GM21529 (cell line): ENCODE data around the gene DUS4L.

ENCODE experiments used
- ATAC-seq: cut with Tn5 transposase; IDR thresholded peaks from one replicate; pipeline ENCODE4 v1.9.1; 2021; ENCODE audit not compliant: unreplicated experiment

The DUS4L gene

DNA sequence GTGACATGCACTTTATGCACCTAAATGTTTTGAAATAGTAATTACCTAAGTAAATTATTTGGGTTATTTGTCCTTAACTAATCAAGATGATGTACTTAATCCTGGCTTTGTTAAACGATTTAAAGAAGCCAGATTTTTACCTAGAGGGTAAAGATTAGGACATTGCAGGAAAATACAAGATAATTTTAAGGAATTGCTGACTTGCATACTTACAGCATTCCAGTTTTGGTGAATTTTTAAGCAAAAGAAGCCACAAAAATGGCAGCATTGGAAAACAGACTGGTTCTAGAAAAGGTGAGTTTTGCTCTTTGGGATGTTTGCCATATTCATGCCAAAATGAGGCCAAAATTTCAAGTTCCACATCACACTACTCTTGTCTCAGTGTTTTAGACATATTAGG lies 49.7 kb downstream of the DUS4L start:
- ATAC-seq: no peak

DNA sequence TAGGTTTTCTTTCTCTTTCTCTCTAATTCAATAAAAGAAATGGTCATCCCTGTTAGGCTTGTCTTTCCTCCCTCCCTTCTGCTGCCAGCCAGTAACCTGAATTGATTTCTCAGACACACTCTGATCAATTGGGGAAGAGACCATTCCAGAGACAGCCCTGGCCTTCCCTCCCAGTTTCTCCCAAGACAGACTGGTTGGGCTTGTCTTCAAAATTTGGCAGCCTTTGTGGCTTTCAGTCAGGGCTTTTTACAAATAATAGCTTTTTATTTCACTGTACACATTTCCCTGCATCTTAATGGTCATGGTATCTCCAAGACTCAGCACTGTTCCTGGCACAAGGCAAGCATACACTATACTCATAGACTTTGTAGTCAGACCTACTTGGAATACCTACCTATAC lies 50.2 kb downstream of the DUS4L start:
- no peak for ATAC-seq

DNA sequence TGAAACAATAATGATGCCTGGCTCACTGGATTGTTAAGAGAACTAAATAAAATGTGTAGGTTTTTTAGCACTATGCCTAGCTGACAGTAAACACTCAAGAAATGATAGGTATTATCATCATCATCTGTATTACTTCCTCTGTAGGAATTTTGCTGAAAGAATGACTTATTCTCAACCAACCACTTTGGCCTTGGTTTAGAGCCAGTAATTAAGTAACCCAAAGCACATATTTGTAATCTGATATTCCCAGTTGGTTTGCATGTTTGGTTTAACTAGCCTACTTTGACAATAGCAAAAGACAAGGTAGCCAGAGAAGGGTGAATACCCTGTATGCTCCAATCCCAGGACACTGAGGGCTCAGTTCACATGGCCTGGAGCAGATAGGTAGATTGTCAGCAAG lies 50.7 kb downstream of the DUS4L start:
- ATAC-seq: no peak

DNA sequence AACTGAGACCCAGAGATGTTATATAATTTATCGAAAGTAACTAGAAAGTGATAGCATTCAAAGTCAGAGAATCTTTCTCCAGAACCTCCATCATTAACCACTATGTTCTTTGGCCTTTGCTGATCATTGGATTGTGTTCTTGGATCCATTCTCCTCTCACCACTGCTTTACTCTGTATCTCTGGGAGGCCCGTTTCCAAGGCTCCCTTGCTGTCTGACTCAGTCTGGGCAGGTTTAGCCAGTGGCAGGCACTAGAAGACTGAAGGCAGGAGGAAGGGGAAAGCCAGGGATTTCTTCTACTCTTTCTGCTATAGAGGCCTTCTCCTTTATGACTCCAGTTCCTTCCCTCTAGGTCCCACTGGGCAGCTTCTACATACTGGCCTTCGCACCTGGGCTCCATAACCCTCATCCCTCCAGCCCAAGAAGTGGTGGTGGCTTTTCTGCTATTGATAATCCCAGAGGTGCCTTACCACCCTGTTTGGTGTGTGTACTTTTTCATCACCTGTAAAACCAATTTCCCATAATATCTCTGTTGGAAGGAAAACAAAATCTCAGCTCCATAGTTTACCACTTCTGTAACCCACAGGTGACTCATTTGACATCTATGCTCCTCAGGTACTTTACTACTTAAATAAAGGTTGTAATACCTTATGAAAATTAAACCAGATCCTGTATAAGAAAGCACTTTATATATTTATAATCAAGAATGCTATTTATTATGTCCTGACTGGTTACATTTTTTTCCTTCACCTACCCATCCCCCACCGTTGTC lies 52.3 kb downstream of the DUS4L start:
- no peak for ATAC-seq

DNA sequence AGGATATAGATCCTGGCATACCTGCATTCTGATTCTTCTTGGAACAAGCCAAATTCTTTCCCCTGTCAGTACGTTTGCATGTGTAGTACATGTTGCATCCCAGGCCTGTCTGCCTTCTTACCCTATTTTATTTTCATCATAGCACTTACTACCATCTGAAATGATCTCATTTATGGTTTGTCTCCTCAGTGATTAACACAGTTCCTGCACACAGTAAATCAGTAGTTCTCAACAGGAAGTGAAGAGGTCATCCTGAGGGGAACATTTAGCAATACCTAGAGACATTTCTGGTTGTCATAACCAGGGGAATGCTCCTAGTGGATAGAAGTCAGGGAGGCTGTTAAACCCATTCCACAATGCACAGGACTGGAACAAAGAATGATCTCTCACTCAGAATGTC lies 58.7 kb downstream of the DUS4L start:
- no peak for ATAC-seq

DNA sequence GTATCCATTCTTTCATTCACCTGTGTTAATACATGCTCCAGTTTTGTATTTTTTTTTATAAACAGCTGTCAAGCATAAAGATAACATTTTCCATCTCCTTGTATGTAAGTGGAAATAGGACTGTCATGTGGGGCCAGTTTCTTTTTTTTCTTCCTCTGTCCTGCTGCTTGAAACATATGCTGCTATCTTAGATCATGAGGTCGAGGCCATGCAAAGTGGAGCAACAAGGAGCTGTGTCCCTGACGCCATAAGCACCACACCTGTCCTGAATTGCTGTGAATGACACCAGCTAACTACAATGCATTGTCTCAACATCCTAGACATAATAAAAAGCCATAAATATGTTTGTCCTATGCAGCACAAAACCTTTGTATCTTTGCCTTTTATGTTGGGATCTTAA lies 59.1 kb downstream of the DUS4L start:
- ATAC-seq: no peak

DNA sequence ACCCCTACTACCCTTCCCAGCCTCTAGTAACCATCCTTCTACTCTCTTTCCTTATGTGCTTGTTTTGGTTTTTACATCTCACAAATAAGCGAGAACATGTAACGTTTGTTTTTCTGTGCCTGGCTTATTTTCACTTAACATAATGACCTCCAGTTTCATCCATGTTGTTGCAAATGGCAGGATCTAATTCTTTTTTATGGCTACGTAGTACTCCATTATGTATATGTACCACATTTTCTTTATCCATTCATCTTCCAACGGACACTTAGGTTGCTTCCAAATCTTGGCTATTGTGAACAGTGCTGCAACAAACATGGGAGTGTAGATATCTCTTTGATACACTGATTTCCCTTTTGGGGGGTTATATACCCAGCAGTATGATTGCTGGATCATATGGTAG lies 63.2 kb downstream of the DUS4L start:
- ATAC-seq: no peak
